CD4-positive, alpha-beta T cell treated with Interleukin-4 for 4 hours (primary cell): Measurements from ENCODE around the gene DEPDC7.
"Not testable (repeated sequence)": the region's sequence is repeated elsewhere in the genome, so short reads cannot be mapped to it uniquely, and the experiment has no call there.

Experiments used
- DNase-seq: peaks from one replicate; pipeline ENCODE4 v3.0.0-alpha.2; 2020

Gene DEPDC7

DNA sequence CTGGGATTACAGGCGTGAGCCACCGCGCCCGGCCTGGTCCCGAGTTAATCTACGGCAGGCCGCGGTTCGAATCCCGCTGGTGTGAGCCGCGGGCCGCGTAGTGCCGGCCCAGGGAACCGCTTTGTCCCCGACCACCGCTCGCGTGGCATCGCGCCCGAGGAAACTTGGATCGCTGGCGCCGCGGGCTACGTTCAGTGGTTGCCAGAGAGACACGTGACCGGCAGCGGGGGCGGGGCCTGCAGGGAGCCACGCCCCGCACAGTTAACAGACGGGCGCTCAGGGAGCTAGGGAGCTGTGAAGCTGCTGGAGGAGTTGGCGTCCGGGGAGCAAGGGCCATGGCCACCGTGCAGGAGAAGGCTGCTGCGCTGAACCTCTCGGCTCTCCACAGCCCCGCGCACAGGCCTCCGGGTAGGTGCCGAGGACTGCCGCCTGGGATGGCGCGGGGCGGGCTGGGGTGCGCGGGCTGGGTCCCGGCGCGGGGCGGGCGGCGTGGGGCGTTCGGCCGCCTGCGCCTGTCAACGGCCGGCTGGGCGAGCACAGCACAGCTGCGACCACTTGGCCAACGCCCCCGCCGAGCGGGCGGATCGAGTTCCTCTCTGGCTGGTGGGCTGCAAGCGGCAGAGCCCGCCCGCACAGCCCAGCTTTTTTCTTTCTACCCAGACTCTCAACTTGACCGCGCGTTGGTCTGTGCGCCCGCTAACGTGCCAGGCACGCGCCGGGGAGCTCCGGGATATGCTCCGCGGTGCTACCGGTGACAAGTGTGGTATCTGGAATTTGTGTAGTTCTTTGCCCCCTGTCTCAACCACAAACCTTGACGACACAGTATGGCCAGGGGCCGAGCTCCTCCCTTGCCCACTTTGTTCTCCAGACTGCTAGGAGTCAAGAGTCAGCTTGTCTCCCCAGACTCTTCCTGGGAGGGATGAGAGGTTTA is at the start of gene DEPDC7:
DEPDC7 (plus strand) TSS at position 258 of the 931 bp plus-strand sequence; CDS start at position 336, 78 bp downstream.
- DNase-seq: peak; percentile 55

DNA sequence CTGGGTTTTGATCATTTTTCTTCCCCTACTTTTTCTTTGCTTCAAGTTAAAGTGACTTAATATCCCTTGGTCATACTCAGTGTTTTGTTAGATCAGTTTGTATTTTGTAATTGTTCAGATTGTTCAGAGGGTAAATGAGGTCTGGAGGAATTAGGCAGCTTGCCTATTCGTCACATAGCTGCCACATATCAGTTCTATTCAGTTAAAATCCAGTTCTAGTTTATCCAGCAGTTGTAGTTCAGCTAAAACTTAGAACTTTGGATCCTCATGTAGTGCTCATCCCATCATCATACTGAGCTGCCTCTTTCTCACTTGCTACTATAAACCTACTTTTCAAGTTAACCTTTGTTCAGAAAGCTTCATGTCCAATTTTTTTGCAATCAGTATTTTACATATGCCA is 47.1 kb upstream of the DEPDC7 start:
- no peak for DNase-seq

DNA sequence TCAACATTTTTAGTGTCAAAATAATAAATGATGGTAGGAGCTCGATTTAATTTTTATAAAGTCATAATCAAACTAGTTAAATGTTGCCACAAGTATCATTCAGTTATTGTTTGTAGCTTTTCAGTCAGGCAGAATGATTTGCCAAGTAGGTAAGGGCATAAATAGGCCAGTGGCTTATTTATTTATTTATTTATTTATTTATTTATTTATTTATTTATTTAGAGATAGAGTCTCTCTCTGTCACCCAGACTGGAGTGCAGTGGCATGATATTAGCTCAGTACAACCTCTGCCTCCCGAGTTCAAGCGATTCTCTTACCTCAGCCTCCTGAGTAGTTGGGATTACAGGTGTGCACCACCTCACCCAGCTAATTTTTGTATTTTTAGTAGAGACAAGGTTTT is 43.4 kb upstream of the DEPDC7 start:
- DNase-seq: not testable (repeated sequence)

DNA sequence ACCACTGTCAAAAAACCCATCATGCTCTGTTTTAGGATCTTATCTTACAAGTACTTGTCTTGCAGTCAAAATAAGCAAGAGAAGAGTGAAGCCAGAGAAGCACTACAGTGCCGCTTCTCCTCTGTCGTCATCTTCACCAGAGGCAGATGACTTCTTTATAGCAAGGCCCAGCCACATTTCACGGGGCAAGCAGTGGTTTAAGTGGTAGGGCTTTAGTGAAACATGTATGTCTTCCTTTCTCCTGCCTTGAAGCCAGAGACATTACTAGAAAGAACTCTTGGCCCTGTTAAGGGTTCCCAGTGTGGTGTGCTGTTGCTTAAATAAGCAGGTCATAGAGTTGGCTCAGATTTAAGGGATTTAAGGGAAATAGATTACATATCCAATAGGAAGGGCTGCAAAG is 42.9 kb upstream of the DEPDC7 start:
- DNase-seq: no peak

DNA sequence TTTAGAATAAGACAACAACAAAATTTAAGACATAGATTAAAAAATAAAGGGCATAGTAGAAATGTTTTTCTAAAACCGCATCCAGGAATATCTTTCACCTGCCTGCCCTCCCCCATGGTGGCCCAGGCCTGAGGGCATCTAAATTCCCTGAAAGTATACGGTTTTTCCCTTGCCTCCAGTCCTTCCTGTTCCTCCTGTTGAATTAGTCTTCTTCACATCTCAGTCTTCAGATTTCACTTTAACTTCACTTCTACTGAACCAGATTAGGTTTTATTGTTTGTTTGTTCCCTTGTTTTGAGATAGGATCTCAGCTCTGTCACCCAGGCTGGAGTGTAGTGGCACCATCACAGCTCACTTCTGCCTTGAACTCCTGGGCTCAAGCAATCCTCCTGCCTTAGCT is 33.1 kb upstream of the DEPDC7 start:
- DNase-seq: no peak

DNA sequence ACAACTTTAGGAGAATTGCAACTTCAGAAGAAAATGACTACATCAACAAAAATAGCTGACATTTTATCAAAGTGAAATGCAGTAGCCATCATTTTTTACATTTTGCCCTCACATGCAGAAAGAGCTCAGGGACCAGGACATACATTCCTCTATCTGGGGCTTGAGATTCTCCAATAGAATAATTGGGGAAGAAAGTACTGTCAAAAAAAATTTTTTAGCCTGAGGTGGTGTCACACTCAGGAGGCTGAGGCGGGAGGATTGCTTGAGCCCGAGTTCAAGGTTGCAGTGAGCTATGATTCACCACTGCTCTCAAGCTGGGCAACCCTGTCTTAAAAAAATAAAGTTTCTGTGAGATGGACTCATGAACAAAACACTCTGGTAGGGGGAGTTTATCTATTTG is 32.2 kb upstream of the DEPDC7 start:
- DNase-seq: no peak

DNA sequence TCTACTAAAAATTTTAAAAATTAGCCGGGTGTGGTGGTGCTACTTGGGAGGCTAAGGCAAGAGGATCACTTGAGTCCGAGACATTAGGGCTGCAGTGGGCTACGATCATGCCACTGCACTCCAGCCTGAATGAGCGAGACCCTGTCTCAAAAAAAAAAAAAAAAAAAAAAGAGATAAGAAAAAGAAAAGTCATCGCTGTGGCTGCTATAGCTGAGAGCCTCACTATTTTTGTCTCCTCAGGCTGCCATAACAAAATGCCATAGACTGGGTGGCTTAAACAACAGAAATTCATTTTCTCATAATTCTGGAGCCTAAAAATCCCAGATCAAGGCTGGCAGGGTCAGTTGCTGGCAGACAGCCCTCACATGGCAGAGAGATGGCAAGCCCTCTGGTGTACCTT is 30.1 kb upstream of the DEPDC7 start:
- DNase-seq: no peak

DNA sequence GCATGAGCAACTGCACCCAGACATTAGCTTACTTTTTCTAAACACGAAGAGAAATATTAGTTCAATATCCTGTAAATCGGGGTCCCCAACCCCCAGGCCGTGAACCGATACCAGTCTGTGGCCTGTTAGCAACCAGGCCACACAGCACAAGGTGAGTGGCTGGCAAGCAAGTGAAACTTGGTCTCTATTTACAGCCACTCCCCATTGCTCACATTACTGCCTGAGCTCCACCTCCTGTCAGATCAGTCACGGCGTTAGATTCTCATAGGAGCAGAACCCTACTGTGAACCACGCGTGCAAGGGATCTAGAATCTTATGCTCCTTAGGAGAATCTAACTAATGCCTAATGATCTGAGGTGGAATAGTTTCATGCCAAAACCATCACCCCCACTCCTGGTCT is 27.8 kb upstream of the DEPDC7 start:
- no peak for DNase-seq

DNA sequence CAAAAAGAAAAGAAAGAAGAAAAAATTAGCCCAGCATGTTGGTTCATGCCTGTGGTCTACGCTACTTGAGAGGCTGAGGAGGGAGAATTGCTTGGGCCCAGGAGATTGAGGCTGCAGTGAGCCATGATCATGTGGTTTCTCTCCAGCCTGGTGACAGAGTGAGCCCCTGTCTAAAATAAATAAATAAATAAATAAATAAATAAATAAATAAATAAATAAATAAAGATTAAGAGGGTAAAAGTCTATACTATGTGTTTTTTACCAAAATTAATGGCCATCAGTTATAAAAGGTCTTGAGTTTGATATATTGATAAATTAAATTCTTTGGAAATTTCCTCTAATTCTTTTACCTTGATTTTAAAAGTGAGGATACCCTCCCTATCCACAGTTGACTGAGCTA is 25.2 kb upstream of the DEPDC7 start:
- DNase-seq: no peak

DNA sequence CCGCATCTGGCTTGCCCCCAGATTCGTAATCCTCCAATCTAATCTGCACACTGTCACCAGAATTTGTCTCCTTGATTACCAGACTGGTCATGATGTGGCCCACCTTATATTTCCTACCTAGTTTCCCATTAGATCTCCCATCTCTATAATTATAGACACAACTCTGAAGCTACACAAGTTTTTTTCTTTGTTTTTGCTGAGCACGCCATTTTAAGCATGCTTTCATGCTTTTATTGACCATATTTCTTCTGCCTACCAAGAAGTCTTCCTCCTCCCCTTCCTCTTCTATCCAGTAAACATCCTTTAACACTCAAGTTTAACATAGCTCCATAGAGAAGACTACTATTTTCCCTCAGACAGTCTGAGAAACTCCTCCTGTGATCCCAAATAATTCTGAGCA is 24.3 kb upstream of the DEPDC7 start:
- DNase-seq: no peak

DNA sequence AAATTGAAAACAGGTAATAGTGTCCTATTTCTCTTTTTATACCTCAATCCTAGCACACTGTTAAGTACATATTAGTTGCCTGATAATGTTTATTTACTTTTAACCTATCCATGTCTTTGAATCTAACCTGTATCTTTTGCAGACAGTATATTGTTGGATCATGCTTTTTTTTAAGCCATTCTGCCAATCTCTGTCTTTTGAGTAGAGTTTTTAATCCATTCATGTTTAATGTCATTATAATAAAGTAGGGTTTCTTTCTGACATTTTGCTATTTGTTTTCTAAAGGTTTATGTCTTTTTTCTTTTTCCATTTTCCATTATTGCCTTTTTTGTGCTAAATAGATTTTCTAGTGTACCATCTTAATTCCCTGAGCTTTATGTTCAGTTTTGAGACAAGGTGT is 23.8 kb upstream of the DEPDC7 start:
- DNase-seq: no peak

DNA sequence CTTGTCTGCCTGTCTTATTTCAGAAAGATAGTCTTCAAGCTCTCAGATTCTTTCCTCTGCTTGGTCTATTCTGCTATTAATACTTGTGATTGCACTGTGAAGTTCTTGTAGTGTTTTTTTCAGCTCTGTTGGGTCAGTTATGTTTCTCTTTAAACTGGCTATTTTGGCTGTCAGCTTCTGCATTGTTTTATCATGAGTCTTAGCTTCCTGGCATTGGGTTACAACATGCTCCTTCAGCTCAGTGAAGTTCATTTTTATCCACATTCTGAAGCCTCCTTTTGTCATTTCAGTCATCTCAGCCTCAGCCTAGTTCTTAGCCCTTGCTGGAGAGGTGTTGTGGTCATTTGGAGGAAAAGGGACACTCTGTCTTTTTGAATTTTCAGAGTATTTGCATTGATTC is 15.5 kb upstream of the DEPDC7 start:
- no peak for DNase-seq

DNA sequence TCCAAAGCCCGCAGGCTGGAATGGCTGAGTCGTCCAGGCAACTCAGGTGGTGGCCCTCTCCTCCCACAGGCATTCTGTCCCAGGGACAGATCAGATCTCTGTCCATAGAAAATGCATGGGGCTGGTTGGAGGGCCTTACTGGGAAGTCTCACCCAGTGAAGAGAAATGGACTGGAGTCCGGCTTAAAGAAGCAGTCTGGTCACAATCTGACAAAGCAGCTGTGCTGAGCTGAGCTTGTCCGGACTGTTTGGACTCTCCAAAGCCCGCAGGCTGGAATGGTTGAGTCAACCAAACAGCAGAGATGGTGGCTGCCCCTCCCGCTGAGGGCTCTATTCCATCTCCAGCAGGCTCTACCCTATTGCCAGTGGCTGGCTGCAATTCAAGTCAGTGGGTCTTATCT is 14.4 kb upstream of the DEPDC7 start:
- DNase-seq: no peak

DNA sequence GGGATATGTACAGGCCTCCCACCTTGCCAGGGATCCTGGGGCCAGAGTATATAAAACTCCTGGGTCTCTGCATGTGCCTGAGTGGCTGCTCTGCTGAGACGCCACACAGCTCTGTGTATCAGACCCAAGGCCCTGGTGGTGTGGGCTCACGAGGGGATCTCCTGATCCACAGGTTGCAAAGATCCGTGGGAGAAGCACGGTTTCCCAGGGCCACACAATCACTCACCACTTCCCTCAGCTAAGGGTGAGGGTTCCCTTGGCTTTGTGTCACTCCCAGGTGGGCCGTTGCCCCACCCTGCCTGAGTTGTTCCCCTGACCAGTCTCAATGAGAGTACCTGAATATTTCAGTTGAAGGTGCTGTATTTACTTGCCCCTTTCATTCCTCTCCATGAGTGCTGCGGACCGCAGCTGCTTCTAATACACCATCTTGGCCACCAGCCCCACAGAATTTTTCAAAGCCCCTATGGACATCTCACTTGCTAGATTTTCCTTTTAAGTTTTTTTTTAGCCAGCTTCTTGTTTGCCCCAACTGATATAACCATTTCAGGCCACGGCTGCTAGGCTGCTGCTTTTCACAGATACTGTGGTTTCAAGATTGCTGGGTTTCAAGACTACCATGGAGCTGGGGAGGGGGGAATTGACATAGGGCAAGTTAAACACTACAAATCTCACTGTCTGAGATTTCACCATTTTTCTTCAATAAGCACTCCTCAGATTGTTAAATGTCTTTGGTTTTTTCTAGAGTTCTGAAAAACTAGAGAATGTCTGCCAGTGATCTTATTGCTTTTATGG is 13.7 kb upstream of the DEPDC7 start:
- no peak for DNase-seq

DNA sequence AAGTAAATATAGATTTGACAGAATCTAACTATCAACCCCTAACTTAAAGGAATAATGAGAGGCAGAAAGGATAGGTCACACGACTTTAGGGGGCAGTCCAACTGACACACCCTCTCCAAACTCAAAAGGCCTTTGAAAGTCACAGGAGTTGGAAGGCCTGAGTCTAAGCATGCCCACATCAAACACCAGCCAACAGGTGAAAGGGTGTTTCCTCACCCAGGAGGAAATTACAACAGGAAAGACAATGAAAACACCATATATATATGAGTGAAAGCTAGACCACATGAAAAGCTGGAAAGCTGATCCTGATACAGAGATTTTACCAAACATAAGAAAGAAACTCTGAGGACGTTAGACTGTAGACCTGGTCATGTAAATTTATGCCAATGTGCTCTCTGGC is 10.5 kb upstream of the DEPDC7 start:
- peak; percentile 39 for DNase-seq

DNA sequence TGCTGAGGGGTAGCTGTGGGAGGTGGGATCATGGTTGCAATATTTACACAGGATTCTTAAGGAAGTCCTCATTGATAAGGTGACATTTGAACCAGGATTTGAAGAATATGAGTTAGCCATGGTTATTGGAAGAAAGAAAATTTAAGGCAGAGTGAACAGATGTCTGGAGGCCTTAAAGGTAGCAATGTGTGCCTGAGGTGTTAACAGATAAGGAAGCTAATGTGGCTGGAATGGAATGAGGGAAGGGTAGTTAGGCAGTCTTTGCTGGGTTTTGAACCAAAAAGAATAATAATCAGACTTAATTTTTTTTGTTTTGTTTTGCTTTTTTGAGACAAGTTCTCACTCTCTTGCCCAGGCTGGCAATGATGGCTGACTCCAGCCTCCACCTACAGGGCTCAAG is 9.7 kb upstream of the DEPDC7 start:
- no peak for DNase-seq

DNA sequence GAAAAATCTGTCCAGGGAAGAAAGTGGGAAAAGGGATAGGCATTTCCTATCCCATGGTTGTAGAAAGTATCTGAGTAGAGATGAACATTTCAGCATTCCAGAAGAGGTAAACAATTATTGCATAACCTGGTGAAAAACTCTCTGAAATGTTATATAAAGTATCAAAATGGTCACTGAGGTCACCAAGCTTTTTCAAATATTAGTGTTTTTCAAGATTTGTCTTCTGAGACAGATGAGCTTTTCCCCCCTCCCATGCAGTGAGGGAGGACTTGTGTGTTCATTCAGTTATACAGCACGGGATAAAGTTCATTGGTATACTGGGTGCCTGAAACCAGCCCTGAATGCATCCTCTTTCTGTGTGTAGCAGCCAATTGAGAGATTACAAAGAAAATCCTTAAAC is 1.9 kb upstream of the DEPDC7 start:
- no peak for DNase-seq

DNA sequence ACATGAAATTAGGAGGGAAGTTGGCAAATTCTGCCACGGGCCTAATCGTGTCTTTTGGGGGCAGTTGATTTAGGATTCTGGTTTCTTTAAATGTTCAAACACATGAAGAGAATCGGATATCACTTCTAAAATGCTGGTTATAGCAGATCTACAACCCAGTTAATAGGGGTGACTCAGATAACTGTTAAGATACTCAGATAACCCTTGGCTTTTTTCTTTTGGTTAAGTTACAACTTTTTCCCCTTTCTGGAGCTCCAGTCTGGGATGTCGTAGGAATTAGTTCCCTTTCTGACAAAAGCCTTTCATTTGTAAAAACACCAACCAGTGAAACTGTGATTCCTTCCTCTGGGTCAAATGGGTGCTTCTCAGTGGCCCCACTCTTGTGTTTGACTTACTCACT is 976 bp downstream of the DEPDC7 start:
- no peak for DNase-seq

DNA sequence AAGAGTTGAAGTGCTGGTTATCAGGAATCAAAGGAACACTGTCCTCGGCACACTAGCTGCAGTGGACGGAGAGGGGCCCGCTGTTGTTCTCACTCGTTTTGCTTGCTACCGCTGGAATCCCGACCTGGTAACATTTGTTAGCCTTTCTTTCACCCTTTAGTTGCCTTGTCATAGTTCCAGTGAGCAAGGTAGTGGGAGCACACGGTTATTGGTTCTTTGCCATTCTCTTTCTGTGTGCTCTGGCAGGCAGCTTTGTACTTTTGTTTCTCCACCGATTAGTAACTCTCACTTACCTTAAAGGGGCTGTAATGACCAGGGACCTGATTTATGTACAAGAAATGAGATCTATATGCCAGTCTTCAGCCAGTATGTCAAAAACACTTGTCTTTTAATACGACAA is 1.8 kb downstream of the DEPDC7 start:
- no peak for DNase-seq

DNA sequence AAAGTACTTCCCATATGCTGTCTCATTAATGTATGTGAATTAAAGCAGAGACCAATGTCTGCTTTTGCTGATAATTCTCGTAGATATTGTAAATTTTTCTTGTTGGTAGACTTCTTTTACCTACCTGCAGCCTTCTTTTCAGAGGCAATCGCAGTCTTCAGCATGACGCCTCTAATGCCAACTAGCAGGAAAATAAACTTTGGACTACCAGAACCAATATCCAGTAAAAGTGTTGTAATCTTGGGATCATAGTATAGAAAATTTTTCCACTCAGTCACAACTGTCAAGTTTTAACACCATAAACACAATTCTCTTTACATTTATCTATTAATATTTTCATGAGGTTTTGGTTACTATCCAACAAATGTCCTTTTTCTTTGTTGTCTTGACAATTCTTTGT is 2.3 kb downstream of the DEPDC7 start:
- no peak for DNase-seq

DNA sequence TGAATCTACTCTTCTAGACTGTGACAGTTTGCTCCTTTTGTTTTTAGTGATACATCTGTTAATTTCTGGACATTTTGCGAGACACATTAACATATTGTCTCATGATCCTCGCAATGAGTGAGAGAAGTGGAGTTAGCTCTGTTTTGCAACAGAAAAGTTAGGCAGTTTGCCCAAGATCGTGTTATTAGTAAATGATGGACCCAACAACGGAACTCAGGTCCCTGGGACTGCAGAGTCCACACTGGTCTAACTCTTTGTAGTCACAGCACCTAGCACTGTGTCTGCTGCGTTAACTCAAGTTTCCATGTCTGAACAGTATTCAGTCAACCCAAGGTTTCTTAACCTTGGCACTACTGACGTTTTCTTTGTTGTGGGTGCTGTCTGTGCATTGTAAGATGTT is 3.2 kb downstream of the DEPDC7 start:
- DNase-seq: no peak

DNA sequence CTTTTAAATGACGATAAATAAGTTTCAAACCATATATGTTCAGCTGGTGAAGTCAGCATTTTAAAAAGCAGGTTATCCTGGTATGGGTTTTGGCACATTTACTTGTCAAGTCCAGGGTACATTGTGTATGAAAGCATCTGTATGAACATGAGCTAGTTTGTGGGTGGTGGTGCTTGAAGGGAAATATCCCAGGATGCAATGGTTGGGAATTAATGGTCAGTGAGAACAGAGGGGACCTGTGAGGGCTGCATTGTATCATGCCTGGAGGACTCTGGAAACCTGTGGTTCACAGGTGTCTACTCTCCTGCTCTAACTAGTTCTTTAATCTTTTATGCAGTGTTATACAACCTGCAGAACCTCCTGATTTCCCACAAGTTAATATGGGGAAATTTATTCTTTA is 5.8 kb downstream of the DEPDC7 start:
- DNase-seq: no peak

DNA sequence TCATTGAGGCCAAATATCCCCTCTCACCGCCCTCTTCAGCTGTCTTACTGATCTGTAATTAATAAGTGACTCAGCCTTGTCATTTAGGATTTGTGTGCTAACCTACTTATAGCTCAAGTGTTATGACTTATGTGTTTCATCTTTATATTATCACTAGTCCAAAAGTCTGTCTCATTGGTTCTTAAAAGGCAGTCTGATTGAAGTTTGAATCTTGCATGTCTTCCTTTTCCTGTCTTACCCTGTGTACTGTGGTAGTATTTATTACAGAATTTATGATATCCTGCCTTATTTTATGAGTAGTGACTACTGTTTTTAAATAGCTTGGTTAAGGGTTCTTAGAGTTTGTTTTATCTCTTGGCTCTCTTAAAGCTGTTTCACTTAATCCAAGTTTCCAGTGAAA is 6.3 kb downstream of the DEPDC7 start:
- DNase-seq: no peak

DNA sequence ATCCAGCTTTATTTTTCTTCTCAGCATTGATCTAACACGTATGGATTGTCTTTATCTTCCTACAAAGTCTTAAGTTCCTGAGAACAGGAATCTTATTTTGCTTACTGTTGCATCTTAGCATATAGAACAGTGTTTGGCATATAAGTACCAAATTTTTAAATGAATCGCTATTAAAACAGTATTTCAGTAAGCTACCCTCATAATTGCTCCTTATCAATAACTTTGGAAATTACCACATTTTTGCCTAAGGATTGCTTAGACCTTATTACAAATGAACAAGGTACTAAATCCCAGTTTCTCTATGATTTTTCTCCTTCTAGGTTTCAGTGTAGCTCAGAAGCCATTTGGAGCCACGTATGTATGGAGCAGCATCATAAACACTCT is 9.7 kb downstream of the DEPDC7 start:
- no peak for DNase-seq
